ENCODE data around the gene ELMO1. TPM values are rescaled to one million over a fixed set of nuclear protein-coding genes. Genes with fewer than 3 reads are reported as not detected.

Gene ELMO1
- total RNA-seq, 1 experiment from 2014 or later, result 7.8 TPM

DNA sequence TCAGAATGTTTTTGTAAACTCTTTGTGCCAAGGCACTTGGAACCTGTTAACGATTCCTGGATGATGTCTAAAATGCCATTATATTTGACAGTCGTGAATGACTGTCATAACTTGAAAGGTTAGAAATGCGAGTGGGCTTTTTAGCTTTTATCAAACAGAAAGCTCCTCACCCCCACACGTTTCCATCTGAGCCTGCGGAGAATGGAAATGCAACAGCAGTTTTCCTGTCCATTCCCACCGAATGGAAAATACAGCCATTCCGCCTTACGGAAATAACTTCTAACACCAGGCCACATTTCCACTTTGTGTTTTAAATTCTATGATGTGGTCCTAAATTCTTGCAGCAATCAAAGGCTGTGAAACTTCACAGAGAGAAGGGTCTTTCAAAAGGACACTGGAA, 83.8 kb downstream of the ELMO1 start:
- no peak overlapping the region for H3K56ac ChIP-seq (ENCODE audit: insufficient read length, low read depth, low read length)
- H3K4ac ChIP-seq (ENCODE audit: low read depth, low read length), result no peak overlapping the region
- H4K20me1 ChIP-seq (ENCODE audit: control insufficient read depth, insufficient read depth, insufficient read length), result no peaks in the 10 kb centered on the region
- Mint-ChIP-seq H3K4me3 (no peak overlapping the region), H3K27ac (no peak overlapping the region), H3K9me3 (no peaks in the 10 kb centered on the region), H3K4me1 (peaks cover 26 to 35% of the 10 kb centered on the region in 2 experiments), H3K36me3 (ENCODE audit: insufficient read depth in 1 of 3, low read depth in 3 of 3) (no peaks in the 10 kb centered on the region; a peak in 1 of 7 replicates), H3K27me3 (ENCODE audit: low read depth) (no peaks in the 10 kb centered on the region)
- H2BK20ac ChIP-seq (ENCODE audit: low read depth, low read length, poor library complexity, severe bottlenecking), result no peak overlapping the region
- H2BK120ac ChIP-seq (ENCODE audit: low read depth, low read length, poor library complexity, severe bottlenecking), result no peak overlapping the region
- H3K79me1 ChIP-seq (ENCODE audit: insufficient read depth, low read depth, low read length, poor library complexity, severe bottlenecking), result no peaks in the 10 kb centered on the region
- DNase-seq, result no peak
- no peak overlapping the region for H3K27ac ChIP-seq (ENCODE audit: insufficient read length, low read depth, low read length)
- H3K9me3 ChIP-seq (ENCODE audit: control insufficient read depth, low read depth, low read length), result no peaks in the 10 kb centered on the region
- no peak overlapping the region for H3K18ac ChIP-seq (ENCODE audit: insufficient read length, low read depth, low read length)
- no peak overlapping the region for H2BK12ac ChIP-seq (ENCODE audit: insufficient read length, low read depth, low read length)
- no peak overlapping the region for H3K4me2 ChIP-seq (ENCODE audit: insufficient read depth, insufficient read length, low read length)
- no peak overlapping the region for H4K5ac ChIP-seq (ENCODE audit: insufficient read length, low read depth, low read length)
- no peak overlapping the region for H3K9ac ChIP-seq (ENCODE audit: extremely low read depth, insufficient read length, low read length)
- no peak overlapping the region for H2AK5ac ChIP-seq (ENCODE audit: insufficient read length, low read length)
- no CpG with 5 or more reads among the region's 8 CpGs for WGBS (ENCODE audit: extremely low coverage, insufficient read length, low lambda C conversion rate)
- no peak overlapping the region for H2BK15ac ChIP-seq (ENCODE audit: low read depth, low read length)
- no peak overlapping the region for H2BK5ac ChIP-seq (ENCODE audit: insufficient read length, low read length)
- no peak overlapping the region for H4K8ac ChIP-seq (replicated peaks; ENCODE audit: insufficient read length, low read depth, low read length)
- H3K23me2 ChIP-seq (ENCODE audit: insufficient read length, low read depth, low read length, poor library complexity, severe bottlenecking), result no peaks in the 10 kb centered on the region
- H3K79me2 ChIP-seq (ENCODE audit: insufficient read depth, low read length), result peaks cover 3% of the 10 kb centered on the region; the same call in 1 of the 2 replicates
- no peak overlapping the region for H4K91ac ChIP-seq (ENCODE audit: insufficient read length, low read depth, low read length)
- no peak overlapping the region for H3T11ph ChIP-seq (ENCODE audit: low read length)
- H3K27me3 ChIP-seq (ENCODE audit: insufficient read depth, low read length), result no peaks in the 10 kb centered on the region
- H2AFZ ChIP-seq (ENCODE audit: low read length), result no peak overlapping the region
- H3K14ac ChIP-seq (ENCODE audit: insufficient read depth, low read length), result no peak overlapping the region
- no peak overlapping the region for H3K23ac ChIP-seq (ENCODE audit: insufficient read length, low read depth, low read length)
- TF ChIP-seq, protein P1, sequence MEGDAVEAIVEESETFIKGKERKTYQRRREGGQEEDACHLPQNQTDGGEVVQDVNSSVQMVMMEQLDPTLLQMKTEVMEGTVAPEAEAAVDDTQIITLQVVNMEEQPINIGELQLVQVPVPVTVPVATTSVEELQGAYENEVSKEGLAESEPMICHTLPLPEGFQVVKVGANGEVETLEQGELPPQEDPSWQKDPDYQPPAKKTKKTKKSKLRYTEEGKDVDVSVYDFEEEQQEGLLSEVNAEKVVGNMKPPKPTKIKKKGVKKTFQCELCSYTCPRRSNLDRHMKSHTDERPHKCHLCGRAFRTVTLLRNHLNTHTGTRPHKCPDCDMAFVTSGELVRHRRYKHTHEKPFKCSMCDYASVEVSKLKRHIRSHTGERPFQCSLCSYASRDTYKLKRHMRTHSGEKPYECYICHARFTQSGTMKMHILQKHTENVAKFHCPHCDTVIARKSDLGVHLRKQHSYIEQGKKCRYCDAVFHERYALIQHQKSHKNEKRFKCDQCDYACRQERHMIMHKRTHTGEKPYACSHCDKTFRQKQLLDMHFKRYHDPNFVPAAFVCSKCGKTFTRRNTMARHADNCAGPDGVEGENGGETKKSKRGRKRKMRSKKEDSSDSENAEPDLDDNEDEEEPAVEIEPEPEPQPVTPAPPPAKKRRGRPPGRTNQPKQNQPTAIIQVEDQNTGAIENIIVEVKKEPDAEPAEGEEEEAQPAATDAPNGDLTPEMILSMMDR (conservative IDR thresholded peaks at IDR 0.05), result no peak
- H3K4me1 ChIP-seq (ENCODE audit: insufficient read depth, low read length), result 0 out of 2 replicates have a peak, but pooled peaks cover 2% of the 10 kb centered on the region
